Fibroblast of lung (primary cell): ENCODE data around the gene FLRT2. TPM values are rescaled to one million over a fixed set of nuclear protein-coding genes. Genes with fewer than 3 reads are reported as not detected.

Experiments used
- DNase-seq, 2 donors: peaks; one replicate each; pipeline versions ENCODE4 v3.0.0 to v3.0.0-alpha.2; 2010; ENCODE audit warnings: low read depth in 2 of 2
- H2AFZ ChIP-seq: 2 replicates; pipeline ENCODE4 v1.5.1; 2012; ENCODE audit warnings: low read length, control low read depth, inconsistent platforms
- H3K27ac ChIP-seq: 2 replicates; pipeline ENCODE4 v1.5.1; 2011; ENCODE audit warnings: low read length, control low read depth; ENCODE audit not compliant: insufficient read depth
- H3K27me3 ChIP-seq: 2 replicates; pipeline ENCODE4 v1.5.1; 2011; ENCODE audit warnings: mild to moderate bottlenecking, low read length; ENCODE audit not compliant: control insufficient read depth, insufficient read depth
- H3K36me3 ChIP-seq: 2 replicates; pipeline ENCODE4 v1.5.1; 2011; ENCODE audit warnings: low read length; ENCODE audit not compliant: control insufficient read depth, insufficient read depth
- H3K4me1 ChIP-seq: 2 replicates; pipeline ENCODE4 v1.5.1; 2011; ENCODE audit warnings: low read length; ENCODE audit not compliant: control insufficient read depth, insufficient read depth; ENCODE audit errors: extremely low read depth
- H3K4me2 ChIP-seq: 2 replicates; pipeline ENCODE4 v1.5.1; 2011; ENCODE audit warnings: low read length, control low read depth; ENCODE audit not compliant: insufficient read depth; ENCODE audit errors: extremely low read depth
- H3K4me3 ChIP-seq, 4 experiments: fragments of 200-600 bp in 1 of 4; sonication (generic) in 1 of 4; replicated peaks in 1 of 4; 2 replicates each; pipeline ENCODE4 v1.5.1; 2011 to 2016; ENCODE audit warnings: low read length in 4 of 4, low read depth in 3 of 4, mild to moderate bottlenecking in 3 of 4, control low read depth in 2 of 4, inconsistent platforms in 1 of 4, mixed read lengths in 1 of 4; ENCODE audit not compliant: insufficient read depth in 1 of 4; ENCODE audit errors: control extremely low read depth in 1 of 4
- H3K79me2 ChIP-seq: 2 replicates; pipeline ENCODE4 v1.5.1; 2012; ENCODE audit warnings: mild to moderate bottlenecking, low read length, inconsistent platforms; ENCODE audit not compliant: control insufficient read depth, insufficient read depth
- H3K9ac ChIP-seq: 2 replicates; pipeline ENCODE4 v1.5.1; 2011; ENCODE audit warnings: mild to moderate bottlenecking, low read length, control low read depth; ENCODE audit not compliant: insufficient read depth
- H3K9me3 ChIP-seq: 2 replicates; pipeline ENCODE4 v1.5.1; 2012; ENCODE audit warnings: low read depth, low read length; ENCODE audit not compliant: control insufficient read depth, insufficient read depth
- H4K20me1 ChIP-seq: 2 replicates; pipeline ENCODE4 v1.5.1; 2011; ENCODE audit warnings: low read length; ENCODE audit not compliant: control insufficient read depth, insufficient read depth; ENCODE audit errors: extremely low read depth
- CTCF ChIP-seq, 2 donors: IDR thresholded peaks in 1 of 2; conservative IDR thresholded peaks in 1 of 2; 1 replicate in 1 of 2; 2 replicates in 1 of 2; pipeline ENCODE4 v1.5.1; 2011 to 2012; ENCODE audit warnings: low read length in 2 of 2, control low read depth in 1 of 2, inconsistent platforms in 1 of 2, low read depth in 1 of 2, mild to moderate bottlenecking in 1 of 2
- EZH2 ChIP-seq: IDR thresholded peaks from 2 replicates; pipeline ENCODE4 v1.5.1; 2012; ENCODE audit warnings: low read length, control low read depth, mild to moderate bottlenecking; ENCODE audit errors: missing control alignments
- polyA plus RNA-seq, 2 donors: library from polyadenylated mRNA; depleted of rRNA in 1 of 2; stranded (reverse) in 1 of 2; unstranded in 1 of 2; fragments of >200 nt; gene quantifications; 2 replicates each; pipeline ENCODE4 v1.2.1, GENCODE V29; 2011 to 2012; ENCODE audit warnings: missing spikeins in 1 of 2
- total RNA-seq: library from RNA; depleted of rRNA; stranded (reverse); fragments of >200 nt; gene quantifications from 2 replicates; pipeline ENCODE4 v1.2.1, GENCODE V29; 2014

FLRT2 gene
- total and polyA plus RNA-seq, 2 donors (not counting 1 experiment from before 2014, with no cell fraction given), result 4.6 to 14.5 TPM

DNA sequence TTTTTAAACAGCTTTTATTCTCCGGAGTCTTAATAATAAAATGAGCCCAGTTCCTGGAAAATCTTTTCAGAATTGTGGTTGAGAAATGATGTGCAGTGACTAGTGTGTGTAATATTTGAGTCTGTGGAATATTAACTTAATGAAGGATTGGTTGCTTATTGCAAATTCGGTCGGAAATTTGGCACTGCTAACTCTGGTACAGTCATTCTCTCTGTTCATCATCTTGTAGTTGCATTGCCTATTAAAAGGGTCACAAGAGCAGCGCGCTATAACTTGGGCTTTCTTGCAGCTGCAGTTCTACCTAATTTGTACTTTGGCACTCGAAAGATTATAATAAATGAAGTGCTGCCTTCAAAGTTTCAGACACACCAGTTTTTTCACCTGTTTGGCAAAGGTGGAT is 146.0 kb downstream of the FLRT2 start:
- no peak overlapping the region for H3K9ac ChIP-seq
- no peaks in the 10 kb centered on the region for H3K9me3 ChIP-seq
- no peak overlapping the region for H2AFZ ChIP-seq

GRCh38 chr14:85686908-85687307 is 157.0 kb downstream of the FLRT2 start:
- DNase-seq, result no peak
- Histone ChIP-seq H2AFZ (no peak overlapping the region), H3K9ac (no peak overlapping the region), H3K79me2 (no peaks in the 10 kb centered on the region), H3K9me3 (no peaks in the 10 kb centered on the region), H3K4me3 (no peak overlapping the region), H3K4me1 (no peaks in the 10 kb centered on the region), H3K27ac (no peak overlapping the region), H3K27me3 (no peaks in the 10 kb centered on the region), H3K36me3 (no peaks in the 10 kb centered on the region), H4K20me1 (no peaks in the 10 kb centered on the region), H3K4me2 (no peak overlapping the region)
- TF ChIP-seq CTCF (conservative IDR thresholded peaks at IDR 0.05 in 1 of 2, IDR thresholded peaks at IDR 0.05 in 1 of 2; ENCODE audit: low read depth in 1 of 2, low read length in 2 of 2) (no peak), EZH2 (no peak)

More for the DNA sequence above, 146.0 kb downstream of the FLRT2 start:
- no peak overlapping the region for H3K27ac ChIP-seq
- H3K36me3 ChIP-seq, result no peaks in the 10 kb centered on the region
- no peak overlapping the region for H3K4me2 ChIP-seq
- H3K4me1 ChIP-seq, result no peaks in the 10 kb centered on the region
- no peaks in the 10 kb centered on the region for H3K79me2 ChIP-seq
- no peak overlapping the region for H3K4me3 ChIP-seq
- no peaks in the 10 kb centered on the region for H4K20me1 ChIP-seq
- peak in 1 of 2 donors; percentile 58 for DNase-seq
- no peaks in the 10 kb centered on the region for H3K27me3 ChIP-seq
- no peak for TF ChIP-seq CTCF (conservative IDR thresholded peaks at IDR 0.05 in 1 of 2, IDR thresholded peaks at IDR 0.05 in 1 of 2; ENCODE audit: low read depth in 1 of 2, low read length in 2 of 2)
- TF ChIP-seq EZH2, result no peak

GRCh38 chr14:85687456-85687855 is 157.5 kb downstream of the FLRT2 start:
- Histone ChIP-seq H3K36me3 (no peaks in the 10 kb centered on the region), H3K79me2 (no peaks in the 10 kb centered on the region), H3K9me3 (no peaks in the 10 kb centered on the region), H2AFZ (no peak overlapping the region), H3K4me2 (no peak overlapping the region), H3K4me1 (no peaks in the 10 kb centered on the region), H4K20me1 (no peaks in the 10 kb centered on the region), H3K27me3 (no peaks in the 10 kb centered on the region), H3K9ac (no peak overlapping the region), H3K27ac (no peak overlapping the region), H3K4me3 (no peak overlapping the region)
- no peak for DNase-seq
- no peak for TF ChIP-seq CTCF (conservative IDR thresholded peaks at IDR 0.05 in 1 of 2, IDR thresholded peaks at IDR 0.05 in 1 of 2; ENCODE audit: low read depth in 1 of 2, low read length in 2 of 2)
- no peak for TF ChIP-seq EZH2
